DMS53 treated with DMSO at 0.1 percent for 48 hours (cell line): ENCODE results near the gene DOCK1.

ENCODE experiments used
- DNase-seq: peaks from one replicate; lab custom pipeline; 2025; ENCODE audit not compliant: unreplicated experiment; lab: John Stamatoyannopoulos, UW

Gene DOCK1

DNA sequence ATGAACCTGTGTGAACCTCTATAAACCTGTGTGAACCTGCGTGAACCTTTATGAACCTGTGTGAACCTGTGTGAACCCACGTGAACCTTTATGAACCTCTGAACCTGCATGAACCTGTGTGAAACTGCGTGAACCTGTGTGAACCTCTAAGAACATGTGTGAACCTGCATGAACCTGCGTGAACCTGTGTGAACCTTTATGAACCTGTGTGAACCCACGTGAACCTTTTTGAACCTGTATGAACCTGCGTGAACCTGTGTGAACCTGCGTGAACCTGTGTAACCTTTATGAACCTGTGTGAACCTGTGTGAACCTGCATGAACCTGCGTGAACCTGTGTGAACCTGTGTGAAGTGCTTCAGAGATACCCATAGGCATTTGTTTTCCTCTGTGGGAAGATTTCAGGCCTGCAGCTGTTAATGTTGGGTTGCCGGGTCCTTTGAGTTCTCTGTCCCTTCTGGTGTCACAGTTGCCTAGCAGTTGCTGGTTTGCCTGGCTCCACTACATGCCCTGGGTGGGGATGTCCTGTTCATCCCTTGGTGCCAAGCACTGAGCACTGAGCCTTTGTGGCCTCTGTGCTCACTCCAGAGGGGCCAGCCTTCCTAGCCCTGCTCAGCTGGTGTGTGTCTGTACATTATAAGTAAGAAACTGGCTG lies 97.9 kb downstream of the DOCK1 start:
- no peak for DNase-seq

DNA sequence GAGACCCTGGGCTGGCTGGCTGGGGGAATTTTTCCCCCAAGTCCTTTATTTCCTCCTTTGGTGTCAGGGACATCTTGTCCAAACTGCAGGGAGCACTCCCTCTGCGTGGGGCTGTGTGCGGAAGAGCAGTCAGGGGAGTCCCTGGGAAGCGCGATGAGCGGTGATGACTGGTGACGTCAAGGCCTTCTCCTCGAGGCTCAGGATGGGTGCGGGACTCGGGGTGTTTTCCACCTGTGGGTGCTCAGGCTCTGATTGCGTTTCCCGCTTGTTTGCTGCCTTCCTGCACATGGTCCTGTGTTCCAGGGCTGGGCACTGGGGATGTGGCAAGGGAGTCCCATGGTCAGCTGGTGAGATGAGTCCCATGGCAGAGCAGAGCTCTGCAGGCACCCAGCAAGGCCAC lies 101.2 kb downstream of the DOCK1 start:
- no peak for DNase-seq

DNA sequence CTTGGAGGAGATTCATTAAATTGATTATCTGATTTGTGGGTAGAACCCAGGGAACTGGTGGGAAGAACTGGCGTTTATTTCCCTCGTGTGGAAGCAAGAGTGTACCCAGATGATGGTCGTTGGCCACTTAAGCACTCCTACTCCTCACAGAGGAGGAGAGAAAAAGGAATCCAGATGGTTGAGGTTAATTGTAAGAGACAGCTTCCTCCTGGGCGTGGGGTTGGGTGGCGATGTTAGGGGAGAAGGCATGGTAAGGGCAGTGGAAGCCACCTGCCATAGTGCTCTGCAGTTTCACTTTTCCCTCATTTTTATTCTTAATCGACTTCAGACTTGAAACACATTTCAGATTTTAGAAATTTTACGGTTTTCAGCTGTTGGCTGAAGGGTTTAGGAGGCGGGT lies 104.1 kb downstream of the DOCK1 start:
- DNase-seq, result no peak

DNA sequence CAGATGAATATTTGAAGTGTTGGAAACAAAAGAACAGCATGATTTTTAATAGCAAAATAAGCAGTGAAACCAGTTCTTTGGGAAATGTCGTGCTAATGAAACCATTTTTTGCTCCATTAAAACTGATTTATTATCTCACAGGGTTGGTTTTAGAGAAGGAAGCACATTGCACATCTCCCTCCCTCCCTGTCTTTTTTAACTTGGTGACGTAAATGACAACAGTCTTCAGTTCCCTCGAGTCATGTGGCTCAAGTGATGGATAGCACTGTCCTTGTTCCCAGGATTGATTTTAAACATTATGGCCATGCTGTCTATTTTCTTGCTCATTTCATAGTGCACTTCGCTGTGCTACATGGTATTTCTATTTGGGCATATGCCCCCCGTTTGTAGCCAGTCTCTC lies 105.9 kb downstream of the DOCK1 start:
- no peak for DNase-seq

DNA sequence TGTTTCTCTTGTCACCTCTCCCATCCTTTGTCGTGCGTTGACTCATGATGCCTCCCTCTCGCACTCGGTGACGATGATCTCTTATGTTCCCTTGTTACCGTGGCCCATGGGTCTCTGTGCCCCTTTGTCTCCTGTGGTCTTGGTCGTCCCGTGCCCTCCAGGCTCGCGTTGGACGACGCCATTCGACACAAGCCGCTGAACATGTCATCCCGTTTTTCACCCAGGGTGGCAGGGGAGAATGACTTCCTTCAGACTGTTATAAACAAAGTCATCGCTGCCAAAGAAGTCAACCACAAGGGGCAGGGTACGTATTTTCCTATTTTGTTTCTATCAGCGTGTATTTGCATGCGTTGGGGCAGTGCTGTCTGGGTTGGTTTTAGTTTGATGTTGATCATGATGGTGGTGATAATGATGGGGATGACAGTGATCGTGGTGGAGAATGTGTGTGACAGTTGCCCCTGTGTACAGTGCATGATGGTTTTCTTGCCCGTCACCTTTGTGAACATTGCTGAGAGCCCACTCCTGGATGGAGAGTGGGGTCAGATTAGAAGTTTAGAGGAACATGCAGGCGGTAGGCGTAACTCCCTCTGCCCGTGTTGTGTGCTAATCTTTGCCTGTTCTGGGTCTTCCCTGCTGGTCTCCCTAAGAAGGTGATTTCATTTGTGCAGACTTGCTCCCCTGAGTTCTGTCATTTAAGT lies 107.0 kb downstream of the DOCK1 start:
- no peak for DNase-seq

DNA sequence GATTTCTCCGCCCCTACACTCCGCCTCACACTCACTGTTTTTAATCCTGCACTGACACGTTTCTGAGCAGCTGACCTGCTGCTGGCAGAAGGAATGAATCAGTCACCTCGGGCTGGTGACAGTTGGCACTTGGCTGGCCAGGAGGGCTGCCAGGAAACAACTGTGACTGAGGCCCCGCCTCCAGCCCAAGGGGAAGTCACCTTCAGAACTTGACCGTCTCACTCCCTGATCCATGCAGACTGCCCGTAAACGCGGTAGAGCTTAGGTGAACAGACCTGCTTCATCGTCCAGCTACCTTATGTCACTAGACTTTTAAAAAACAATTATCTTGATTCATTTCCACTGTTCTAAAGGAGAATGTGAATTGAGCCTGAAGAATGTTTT lies 107.5 kb downstream of the DOCK1 start:
- no peak for DNase-seq

DNA sequence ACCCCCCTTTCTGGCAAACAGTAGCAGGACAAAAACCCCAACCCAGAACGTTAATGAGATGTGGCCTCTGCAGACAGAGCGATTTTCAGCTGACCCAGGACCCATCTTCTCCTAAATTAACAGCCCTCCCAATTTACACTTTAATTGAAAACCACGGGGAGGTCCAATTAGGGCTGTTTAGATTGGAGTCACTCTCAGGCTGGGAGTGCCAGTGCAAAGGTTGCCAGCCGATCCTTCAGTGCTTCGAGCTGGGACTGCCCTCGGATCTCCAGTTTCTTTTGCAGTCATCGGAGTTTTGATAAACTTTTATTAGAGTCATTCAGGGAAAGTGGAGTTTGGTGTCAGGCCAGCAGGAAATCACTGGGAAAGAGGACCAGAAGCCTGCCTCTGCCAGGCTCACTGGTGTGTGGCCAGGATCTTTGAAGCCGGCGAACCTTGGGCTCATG lies 108.0 kb downstream of the DOCK1 start:
- DNase-seq, result no peak

DNA sequence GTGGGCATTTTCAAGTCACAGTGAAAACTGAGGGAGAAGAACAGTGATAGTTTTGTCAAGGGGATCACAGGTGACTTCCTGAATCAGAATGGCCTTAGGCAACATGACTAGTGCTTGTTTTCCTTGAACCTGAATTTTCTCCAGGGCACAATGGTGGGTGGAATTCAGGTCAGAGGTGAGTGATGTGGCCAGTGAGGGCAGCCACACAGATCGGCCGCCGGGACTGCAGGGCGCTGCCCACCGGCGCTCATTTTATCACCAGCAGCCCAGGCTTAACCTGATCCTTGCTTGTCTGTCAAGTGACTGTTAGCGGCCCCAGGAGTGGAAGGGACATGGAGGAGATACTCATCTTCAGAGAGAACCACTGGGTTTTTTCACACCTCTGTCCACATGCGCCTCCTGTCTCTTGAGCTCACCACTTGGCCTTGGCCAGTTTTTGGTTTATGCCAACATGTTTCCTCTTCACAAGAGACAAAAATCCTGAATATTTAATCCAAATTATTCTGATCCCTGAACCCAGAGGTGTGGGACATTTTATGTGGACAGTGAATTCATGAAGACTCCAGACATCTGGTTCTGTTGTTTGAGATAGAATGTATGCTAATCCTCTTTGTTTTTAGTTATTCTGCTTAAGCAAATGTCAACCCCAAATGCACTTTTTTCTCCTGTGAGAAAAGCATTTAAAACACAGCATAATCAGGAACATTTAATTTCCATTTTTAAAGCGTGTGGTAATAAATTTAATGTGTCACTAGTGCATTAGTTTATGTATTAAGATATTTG lies 108.7 kb downstream of the DOCK1 start:
- no peak for DNase-seq

DNA sequence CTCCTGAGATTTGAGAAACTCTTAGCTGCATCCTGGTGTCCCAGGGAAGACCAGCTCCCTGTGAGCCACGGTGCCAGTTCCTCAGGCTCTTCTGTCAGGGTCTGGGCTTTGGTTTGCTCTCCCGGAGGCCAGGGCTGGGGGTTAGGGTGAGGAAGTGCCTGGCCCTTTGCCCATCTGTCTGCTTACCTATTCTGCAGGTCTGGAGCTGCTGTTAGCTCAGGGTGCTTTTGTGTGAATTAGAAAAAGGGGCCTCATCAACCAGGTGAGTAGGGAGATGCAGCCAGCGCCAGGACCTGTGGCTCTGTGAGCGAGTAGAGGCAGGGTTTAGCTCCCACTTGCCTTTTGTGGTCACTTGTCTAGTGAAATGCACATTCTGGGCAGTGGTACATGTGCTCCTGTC lies 109.4 kb downstream of the DOCK1 start:
- DNase-seq, result no peak

DNA sequence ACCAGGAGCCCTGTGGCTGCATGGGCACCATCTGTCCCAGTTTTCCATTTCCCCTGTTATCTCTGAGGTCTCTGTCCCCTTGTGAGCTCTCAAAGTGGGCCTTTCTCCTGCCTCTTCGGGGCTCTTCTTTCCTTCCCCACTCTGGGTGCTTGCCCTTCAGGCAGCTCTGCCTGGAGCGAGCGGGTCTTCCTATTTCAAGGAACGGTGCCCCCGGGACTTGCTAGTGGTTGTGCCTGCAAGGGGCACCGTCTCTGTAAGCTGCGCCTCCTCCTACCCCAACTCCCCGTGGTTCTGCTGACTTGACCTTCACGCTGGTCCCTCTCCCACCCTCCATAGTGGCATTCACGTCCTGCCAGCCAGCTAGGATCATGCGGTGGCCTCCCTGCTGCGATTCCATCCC lies 110.1 kb downstream of the DOCK1 start:
- DNase-seq, result no peak

DNA sequence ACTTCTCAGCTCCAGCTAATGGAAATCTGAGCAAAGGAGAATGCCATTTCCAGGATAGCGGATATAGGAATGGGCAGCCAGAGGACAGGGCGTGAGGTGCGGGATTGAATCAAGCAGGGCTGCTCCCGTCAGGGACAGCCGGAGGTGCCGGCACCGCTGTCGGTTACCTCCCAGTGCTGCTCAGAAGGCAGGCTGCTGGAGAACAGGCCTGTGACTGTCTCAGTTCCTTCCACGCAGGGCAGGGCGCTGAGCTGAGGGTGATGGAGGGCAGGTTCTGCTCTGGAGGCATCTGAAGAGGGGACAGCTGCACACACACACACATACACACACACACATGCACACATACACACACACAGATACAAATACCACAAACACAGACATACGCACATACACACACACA lies 111.1 kb downstream of the DOCK1 start:
- DNase-seq, result no peak

DNA sequence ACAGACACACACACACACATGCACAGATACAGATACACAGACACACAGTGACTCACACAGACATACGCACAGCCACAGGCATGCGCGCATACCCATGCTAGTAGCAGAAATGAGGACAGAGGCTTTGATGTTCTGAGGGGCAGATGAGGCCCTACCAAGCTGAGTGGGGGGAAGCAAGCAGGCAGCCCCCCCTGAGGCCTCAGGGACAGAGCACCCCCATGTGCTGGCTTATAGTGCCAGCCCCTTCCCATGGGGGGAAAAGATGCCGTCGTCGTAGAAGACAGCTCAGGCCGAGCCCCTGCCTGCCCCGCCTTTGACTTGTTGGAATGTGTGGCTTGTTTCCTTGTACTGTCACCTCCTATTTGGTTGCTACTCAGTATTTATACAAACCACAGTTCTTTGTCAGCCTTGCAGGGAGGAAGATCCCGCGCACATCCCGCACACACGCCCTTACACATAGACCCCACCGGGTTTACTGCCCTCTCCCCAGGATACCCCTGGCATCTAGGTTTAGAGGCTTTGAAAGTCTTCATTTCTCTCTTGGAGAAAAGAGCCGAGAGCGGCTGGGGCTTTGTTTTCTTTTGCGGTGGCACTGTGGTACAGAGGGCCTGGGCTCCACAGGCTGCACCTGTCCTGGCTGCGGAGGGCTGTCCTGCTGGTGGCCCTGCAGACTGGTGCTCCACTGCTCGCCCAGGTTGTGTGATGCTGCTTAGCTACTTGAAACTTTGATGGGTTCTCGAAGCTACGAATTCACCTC lies 112.5 kb downstream of the DOCK1 start:
- DNase-seq, result no peak

DNA sequence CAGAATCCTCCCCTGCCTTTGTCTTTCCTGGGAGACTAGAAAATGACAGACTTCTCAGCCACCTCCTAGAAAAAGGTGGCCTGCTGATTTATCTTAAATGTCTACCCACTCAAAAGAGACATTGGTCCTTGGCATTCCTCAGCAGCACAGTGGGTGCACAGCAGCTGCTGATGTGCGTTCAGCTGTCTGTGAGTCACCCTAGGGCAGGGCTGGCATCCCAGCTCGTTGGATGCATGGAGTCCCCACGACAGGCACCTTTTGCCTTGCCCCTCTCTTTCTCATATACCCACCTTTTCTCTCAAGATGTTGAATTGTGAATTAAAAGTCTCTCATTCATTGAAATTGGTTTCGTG lies 113.0 kb downstream of the DOCK1 start:
- DNase-seq, result no peak

DNA sequence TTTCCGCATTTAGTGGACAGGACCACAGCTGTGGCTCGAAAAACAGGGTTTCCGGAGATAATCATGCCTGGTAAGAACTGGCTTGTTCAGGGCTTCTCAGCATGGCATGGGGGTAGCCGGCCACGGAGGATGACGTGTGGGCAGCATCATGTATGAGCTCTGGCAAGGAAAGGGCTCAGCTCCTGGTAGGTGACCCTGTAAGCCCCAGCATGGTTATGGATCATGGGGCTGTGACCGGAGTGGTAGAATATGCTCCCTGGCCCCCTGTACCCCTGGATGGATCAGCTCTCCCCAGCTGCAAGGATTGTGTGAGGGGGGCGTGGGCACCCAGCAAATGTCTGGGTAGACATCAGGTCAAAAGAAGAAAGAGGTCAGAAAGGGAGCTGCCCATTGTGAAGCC lies 113.5 kb downstream of the DOCK1 start:
- no peak for DNase-seq

DNA sequence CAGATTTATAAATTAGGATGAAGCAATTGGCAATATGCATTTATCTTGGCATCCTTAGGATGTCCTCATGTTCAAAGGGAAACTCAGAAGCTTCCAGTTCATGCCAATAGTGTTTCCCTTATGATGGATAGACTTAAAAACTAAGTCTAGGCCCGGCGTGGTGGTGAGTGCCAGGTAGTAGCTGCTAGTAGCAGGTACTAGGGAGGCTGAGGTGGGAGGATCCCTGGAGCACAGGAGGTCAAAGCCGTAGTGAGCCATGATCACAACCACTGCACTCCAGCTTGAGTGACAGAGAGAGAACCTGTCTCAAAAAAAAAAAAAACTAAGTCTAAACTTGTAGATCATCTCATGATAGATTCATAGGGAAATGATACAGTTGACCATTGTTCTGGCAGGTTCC lies 115.0 kb downstream of the DOCK1 start:
- no peak for DNase-seq

DNA sequence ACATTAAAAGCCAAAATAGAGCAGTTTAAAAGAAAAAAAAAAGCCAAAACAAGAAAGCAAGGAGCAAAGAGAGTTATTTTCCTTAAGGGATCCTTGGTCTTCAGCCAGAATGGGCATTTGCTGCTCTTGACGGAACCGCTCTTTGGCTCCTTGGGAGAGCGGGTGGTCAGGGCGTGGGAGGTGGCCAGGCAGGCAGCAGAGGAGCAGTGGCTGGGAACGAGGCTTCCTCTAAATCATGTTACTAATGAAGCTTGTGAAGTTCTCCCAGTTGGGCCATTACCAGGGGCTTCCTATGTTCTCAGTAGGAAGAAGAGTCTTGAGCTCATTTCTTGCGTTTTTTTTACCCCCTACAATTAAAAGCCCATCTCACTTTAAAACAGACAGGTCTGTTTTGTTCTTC lies 116.6 kb downstream of the DOCK1 start:
- DNase-seq, result no peak

DNA sequence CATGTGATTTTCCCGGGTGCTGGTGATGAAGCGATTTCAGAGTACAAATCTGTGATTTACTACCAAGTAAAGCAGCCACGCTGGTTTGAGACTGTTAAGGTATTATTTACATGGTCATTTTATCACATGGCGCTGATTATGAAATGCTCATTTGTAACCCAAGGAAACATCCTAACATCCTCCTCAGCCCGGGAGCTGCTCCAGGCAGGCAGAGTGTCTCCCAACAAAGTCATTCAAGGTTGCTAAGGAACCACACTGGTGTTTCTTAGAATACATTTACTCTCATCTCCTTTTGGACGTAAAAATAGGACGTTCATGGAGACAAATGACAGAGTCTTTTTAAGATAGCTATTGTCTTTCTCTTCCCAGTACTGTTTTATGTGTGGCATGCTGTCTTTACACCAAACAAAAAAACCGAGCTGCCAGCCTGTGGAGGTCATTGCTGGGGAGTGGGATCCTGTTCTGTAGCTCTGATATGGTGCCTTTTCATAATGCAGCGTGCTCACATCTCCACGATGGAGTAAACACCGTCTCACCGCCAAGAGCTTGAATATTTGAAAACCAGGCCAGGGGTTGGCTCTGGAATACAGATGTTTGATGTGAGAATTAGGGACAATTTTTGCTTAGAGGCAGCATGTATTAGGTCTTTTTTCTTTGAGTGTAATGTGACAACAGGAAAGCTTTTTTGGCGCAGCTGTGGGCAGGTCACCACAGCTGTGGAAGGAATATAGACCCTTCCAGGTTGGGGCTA lies 119.6 kb downstream of the DOCK1 start:
- no peak for DNase-seq

DNA sequence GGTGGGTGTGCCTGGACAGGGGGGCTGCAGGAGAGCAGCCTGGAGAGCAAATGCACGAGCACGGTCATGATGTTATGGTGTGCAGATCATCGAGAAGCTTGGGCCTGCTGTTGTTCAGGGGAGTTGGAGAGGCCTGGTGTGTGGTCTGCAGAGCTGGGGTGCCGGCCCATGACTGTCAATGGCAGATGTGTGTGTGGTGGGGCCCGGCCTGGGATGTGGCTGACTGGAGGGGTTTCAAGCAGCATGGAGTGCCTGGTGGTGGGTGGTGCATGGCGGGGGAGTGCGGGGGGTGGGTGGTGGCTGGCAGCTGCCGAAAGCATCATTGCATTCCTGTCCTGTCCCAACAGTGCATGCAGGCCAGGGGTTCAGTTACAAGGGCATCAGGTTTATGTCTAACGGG lies 122.6 kb downstream of the DOCK1 start:
- DNase-seq, result no peak

DNA sequence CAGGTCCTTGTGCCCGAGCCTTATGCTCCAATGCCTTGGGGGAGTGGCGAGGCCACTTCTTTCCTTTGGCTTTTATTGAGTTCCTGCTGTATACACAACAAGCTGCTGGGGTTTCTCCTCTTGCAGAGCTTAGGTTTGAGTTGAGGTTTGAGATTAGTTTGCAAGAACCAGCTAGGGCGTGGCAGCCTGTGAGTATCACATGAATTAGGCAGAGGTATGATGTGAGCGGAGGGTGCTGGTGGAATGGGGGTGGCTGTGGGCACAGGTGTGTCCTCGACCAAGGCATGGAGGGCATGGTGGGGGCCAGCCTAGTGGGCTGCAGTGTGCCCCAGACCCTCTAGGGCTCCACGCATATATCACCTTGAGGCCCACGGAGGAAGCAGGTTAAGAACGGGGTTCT lies 123.3 kb downstream of the DOCK1 start:
- DNase-seq, result no peak

DNA sequence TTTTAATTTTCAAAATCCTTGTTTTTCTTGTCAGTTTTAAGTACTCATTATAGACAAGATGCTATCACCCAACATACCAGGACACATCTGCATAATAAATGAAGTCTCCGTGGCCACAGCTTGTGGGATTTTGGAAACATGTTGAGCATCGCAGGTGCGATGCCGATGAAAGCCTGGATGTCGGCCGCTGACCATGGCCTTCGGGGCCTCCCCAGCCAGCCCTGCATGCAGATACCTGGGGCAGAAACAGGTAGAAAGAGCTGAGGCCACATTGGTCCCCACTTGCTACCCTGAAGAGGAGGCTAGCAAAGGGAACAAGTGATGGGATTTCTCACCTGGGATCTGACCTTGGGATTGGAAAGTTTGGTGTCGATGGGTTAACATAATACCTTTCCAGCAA lies 123.8 kb downstream of the DOCK1 start:
- no peak for DNase-seq
